ENCODE results near the gene TRPV6.

DNA sequence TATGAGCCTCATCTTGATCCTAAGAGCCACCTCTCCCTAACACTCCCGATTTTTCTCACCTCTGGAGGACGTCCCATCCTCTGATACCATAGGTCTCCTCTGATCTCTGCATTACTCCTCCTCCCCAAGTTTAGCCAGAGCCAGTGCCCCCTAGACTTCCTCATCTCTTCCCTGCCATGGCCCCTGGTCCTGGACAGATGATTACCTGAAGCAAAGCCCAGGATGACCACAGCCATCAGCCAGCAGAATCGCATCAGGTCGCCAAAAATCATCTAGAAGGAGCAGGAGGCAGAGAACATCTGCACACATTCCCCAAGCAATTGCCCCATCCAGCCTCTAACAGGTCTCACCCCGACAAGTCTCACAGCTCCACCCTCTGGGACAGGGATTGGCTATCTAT lies 11.7 kb downstream of the TRPV6 start:
- TF ChIP-seq, protein P1, sequence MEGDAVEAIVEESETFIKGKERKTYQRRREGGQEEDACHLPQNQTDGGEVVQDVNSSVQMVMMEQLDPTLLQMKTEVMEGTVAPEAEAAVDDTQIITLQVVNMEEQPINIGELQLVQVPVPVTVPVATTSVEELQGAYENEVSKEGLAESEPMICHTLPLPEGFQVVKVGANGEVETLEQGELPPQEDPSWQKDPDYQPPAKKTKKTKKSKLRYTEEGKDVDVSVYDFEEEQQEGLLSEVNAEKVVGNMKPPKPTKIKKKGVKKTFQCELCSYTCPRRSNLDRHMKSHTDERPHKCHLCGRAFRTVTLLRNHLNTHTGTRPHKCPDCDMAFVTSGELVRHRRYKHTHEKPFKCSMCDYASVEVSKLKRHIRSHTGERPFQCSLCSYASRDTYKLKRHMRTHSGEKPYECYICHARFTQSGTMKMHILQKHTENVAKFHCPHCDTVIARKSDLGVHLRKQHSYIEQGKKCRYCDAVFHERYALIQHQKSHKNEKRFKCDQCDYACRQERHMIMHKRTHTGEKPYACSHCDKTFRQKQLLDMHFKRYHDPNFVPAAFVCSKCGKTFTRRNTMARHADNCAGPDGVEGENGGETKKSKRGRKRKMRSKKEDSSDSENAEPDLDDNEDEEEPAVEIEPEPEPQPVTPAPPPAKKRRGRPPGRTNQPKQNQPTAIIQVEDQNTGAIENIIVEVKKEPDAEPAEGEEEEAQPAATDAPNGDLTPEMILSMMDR (IDR thresholded peaks at IDR 0.05) = no peak
- TF ChIP-seq EP300 (IDR thresholded peaks at IDR 0.05) = no peak
- TF ChIP-seq POLR2A (IDR thresholded peaks at IDR 0.05) = no peak

All from ovary (tissue), 3 donors.